Measurements from ENCODE around the gene PGF. TPM values are rescaled to one million over a fixed set of nuclear protein-coding genes. Genes with fewer than 3 reads are reported as not detected.

The PGF gene
- total and polyA plus RNA-seq, 2 of the 13 experiments (the other 11 are each of a cell fraction or from before 2014, with no cell fraction given): 10.7 to 27.5 TPM

GRCh38 chr14:74898694-74899093 lies 56.7 kb downstream of the PGF start (continued):
- TF ChIP-seq BCLAF1 (IDR thresholded peaks at IDR 0.05) (no peak), ZSCAN30 (CRISPR knock-in tag; IDR thresholded peaks at IDR 0.05) (0 out of 2 replicates have a peak, but pooled peaks have one; percentile 70), JUNB (CRISPR knock-in tag; IDR thresholded peaks at IDR 0.05; ENCODE audit: borderline replicate concordance) (no peak), ZNF546 (CRISPR knock-in tag; conservative IDR thresholded peaks at IDR 0.05) (no peak), ZBTB33 (CRISPR knock-in tag; IDR thresholded peaks at IDR 0.05) (no peak; the same call in 1 of the 2 replicates), ZMYM2 (CRISPR knock-in tag; IDR thresholded peaks at IDR 0.05) (0 out of 2 replicates have a peak, but pooled peaks have one; percentile 59), ZNF782 (CRISPR knock-in tag; IDR thresholded peaks at IDR 0.05; ENCODE audit: borderline replicate concordance) (no peak), ZNF382 (CRISPR knock-in tag; IDR thresholded peaks at IDR 0.05; ENCODE audit: borderline replicate concordance) (no peak), MBNL3 (CRISPR knock-in tag; conservative IDR thresholded peaks at IDR 0.05) (no peak), HIVEP1 (CRISPR knock-in tag; IDR thresholded peaks at IDR 0.05) (0 out of 2 replicates have a peak, but pooled peaks have one; percentile 46), HINFP (CRISPR knock-in tag; IDR thresholded peaks at IDR 0.05; ENCODE audit: low read depth) (no peak), CEBPB (IDR thresholded peaks at IDR 0.05; ENCODE audit: borderline replicate concordance, low read depth, low read length) (no peak), ATF4 (CRISPR knock-in tag; IDR thresholded peaks at IDR 0.05) (peak in 1 of 2 experiments; percentile 53; a peak in 1 of 4 replicates), ZNF672 (CRISPR knock-in tag; IDR thresholded peaks at IDR 0.05) (no peak), ZNF24 (IDR thresholded peaks at IDR 0.05) (no peak), RXRB (CRISPR knock-in tag; IDR thresholded peaks at IDR 0.05; ENCODE audit: borderline replicate concordance) (peak; percentile 86), ZNF773 (CRISPR knock-in tag; IDR thresholded peaks at IDR 0.05; ENCODE audit: borderline replicate concordance) (no peak), ZNF629 (CRISPR knock-in tag; conservative IDR thresholded peaks at IDR 0.05) (peak; percentile 42; the same call in 1 of the 2 replicates), NR2F6 (IDR thresholded peaks at IDR 0.05) (peak; percentile 85), NR2F6 (CRISPR knock-in tag; IDR thresholded peaks at IDR 0.05) (peak; percentile 92), ZFX (CRISPR knock-in tag; IDR thresholded peaks at IDR 0.05; ENCODE audit: low read depth) (peak; percentile 93), POGK (CRISPR knock-in tag; conservative IDR thresholded peaks at IDR 0.05) (peak; percentile 88)
